ENCODE data around the gene CYRIA. TPM values are rescaled to one million over a fixed set of nuclear protein-coding genes. Genes with fewer than 3 reads are reported as not detected.

The CYRIA gene
- total and polyA plus RNA-seq, 4 donors: 1.3 to 4.3 (median 2.4) TPM

GRCh38 chr2:16630463-16630862 is 35.2 kb downstream of the CYRIA start:
- no peak for DNase-seq (ENCODE audit: low spot score)
- Histone ChIP-seq H3K36me3 (ENCODE audit: control insufficient read depth in 4 of 4, insufficient read depth in 3 of 4, low read depth in 1 of 4, low read length in 3 of 4) (no peaks in the 10 kb centered on the region), H3K4me1 (ENCODE audit: control insufficient read depth in 4 of 4, insufficient read depth in 4 of 4, low read length in 3 of 4) (peaks cover 1 to 15% (median 8%) of the 10 kb centered on the region in 4 donors), H3K9me3 (ENCODE audit: control insufficient read depth in 4 of 4, low read length in 3 of 4) (no peaks in the 10 kb centered on the region), H3K4me3 (ENCODE audit: low read depth in 1 of 3, low read length in 3 of 3) (no peak overlapping the region), H3K9ac (ENCODE audit: low read depth in 1 of 2, low read length in 2 of 2) (no peak overlapping the region), H3K27ac (ENCODE audit: low read depth in 1 of 2, low read length in 2 of 2) (no peak overlapping the region), H3K27me3 (ENCODE audit: control insufficient read depth in 4 of 4, insufficient read depth in 4 of 4, low read length in 3 of 4) (no peaks in the 10 kb centered on the region)
- TF ChIP-seq HNF4G (IDR thresholded peaks at IDR 0.05) (no peak), ZBTB33 (IDR thresholded peaks at IDR 0.05) (no peak)
- 80% methylated on average over 3 of the region's 3 CpGs for WGBS

GRCh38 chr2:16629770-16630169 is 35.9 kb downstream of the CYRIA start:
- no peak for DNase-seq (ENCODE audit: low spot score)
- 96% methylated on average over 6 of the region's 6 CpGs for WGBS

GRCh38 chr2:16629044-16629443 is 36.6 kb downstream of the CYRIA start:
- 83% methylated on average over 5 of the region's 5 CpGs for WGBS
- no peaks in the 10 kb centered on the region for H3K36me3 ChIP-seq (ENCODE audit: control insufficient read depth in 4 of 4, insufficient read depth in 3 of 4, low read depth in 1 of 4, low read length in 3 of 4)
- H3K27ac ChIP-seq (ENCODE audit: low read depth in 1 of 2, low read length in 2 of 2): no peak overlapping the region
- no peak for TF ChIP-seq RAD21 (IDR thresholded peaks at IDR 0.05)
- no peak overlapping the region for H3K4me3 ChIP-seq (ENCODE audit: low read depth in 1 of 3, low read length in 3 of 3)
- H3K4me1 ChIP-seq (ENCODE audit: control insufficient read depth in 4 of 4, insufficient read depth in 4 of 4, low read length in 3 of 4): peaks cover 3 to 21% (median 13%) of the 10 kb centered on the region in 4 donors
- no peaks in the 10 kb centered on the region for H3K27me3 ChIP-seq (ENCODE audit: control insufficient read depth in 4 of 4, insufficient read depth in 4 of 4, low read length in 3 of 4)
- H3K9ac ChIP-seq (ENCODE audit: low read depth in 1 of 2, low read length in 2 of 2): no peak overlapping the region
- DNase-seq (ENCODE audit: low spot score): no peak
- no peaks in the 10 kb centered on the region for H3K9me3 ChIP-seq (ENCODE audit: control insufficient read depth in 4 of 4, low read length in 3 of 4)

More at GRCh38 chr2:16629770-16630169, 35.9 kb downstream of the CYRIA start:
- no peak overlapping the region for H3K27ac ChIP-seq (ENCODE audit: low read depth in 1 of 2, low read length in 2 of 2)
- H3K9me3 ChIP-seq (ENCODE audit: control insufficient read depth in 4 of 4, low read length in 3 of 4): no peaks in the 10 kb centered on the region
- H3K9ac ChIP-seq (ENCODE audit: low read depth in 1 of 2, low read length in 2 of 2): no peak overlapping the region
- no peak for TF ChIP-seq HNF4A (conservative IDR thresholded peaks at IDR 0.05)
- TF ChIP-seq CTCF (IDR thresholded peaks at IDR 0.05; ENCODE audit: low read depth, low read length, missing input control): no peak
- no peak for TF ChIP-seq SP1 (IDR thresholded peaks at IDR 0.05)
- H3K27me3 ChIP-seq (ENCODE audit: control insufficient read depth in 4 of 4, insufficient read depth in 4 of 4, low read length in 3 of 4): no peaks in the 10 kb centered on the region
- peaks cover 2 to 15% (median 9%) of the 10 kb centered on the region in 4 donors for H3K4me1 ChIP-seq (ENCODE audit: control insufficient read depth in 4 of 4, insufficient read depth in 4 of 4, low read length in 3 of 4)
- no peak overlapping the region for H3K4me3 ChIP-seq (ENCODE audit: low read depth in 1 of 3, low read length in 3 of 3)
- no peaks in the 10 kb centered on the region for H3K36me3 ChIP-seq (ENCODE audit: control insufficient read depth in 4 of 4, insufficient read depth in 3 of 4, low read depth in 1 of 4, low read length in 3 of 4)

- Histone ChIP-seq H3K27ac (ENCODE audit: low read depth in 1 of 2, low read length in 2 of 2) (no peak overlapping the region), H3K4me1 (ENCODE audit: control insufficient read depth in 4 of 4, insufficient read depth in 4 of 4, low read length in 3 of 4) (peaks cover 3 to 28% (median 19%) of the 10 kb centered on the region in 4 donors), H3K36me3 (ENCODE audit: control insufficient read depth in 4 of 4, insufficient read depth in 3 of 4, low read depth in 1 of 4, low read length in 3 of 4) (no peaks in the 10 kb centered on the region), H3K9ac (ENCODE audit: low read depth in 1 of 2, low read length in 2 of 2) (no peak overlapping the region), H3K4me3 (ENCODE audit: low read depth in 1 of 3, low read length in 3 of 3) (no peak overlapping the region), H3K9me3 (ENCODE audit: control insufficient read depth in 4 of 4, low read length in 3 of 4) (no peaks in the 10 kb centered on the region), H3K27me3 (ENCODE audit: control insufficient read depth in 4 of 4, insufficient read depth in 4 of 4, low read length in 3 of 4) (no peaks in the 10 kb centered on the region)
- WGBS: 83% methylated on average over 6 of the region's 6 CpGs
- DNase-seq (ENCODE audit: low spot score): no peak
- TF ChIP-seq HNF4A (conservative IDR thresholded peaks at IDR 0.05): no peak
- no peak for TF ChIP-seq ATF3 (IDR thresholded peaks at IDR 0.05)
- no peak for TF ChIP-seq RAD21 (IDR thresholded peaks at IDR 0.05)
- no peak for TF ChIP-seq ZBTB33 (IDR thresholded peaks at IDR 0.05)
- no peak for TF ChIP-seq HNF4G (IDR thresholded peaks at IDR 0.05)
- TF ChIP-seq CTCF (IDR thresholded peaks at IDR 0.05; ENCODE audit: low read depth, low read length, missing input control): no peak
- TF ChIP-seq TAF1 (conservative IDR thresholded peaks at IDR 0.05): no peak
- TF ChIP-seq JUND (IDR thresholded peaks at IDR 0.05): no peak
- TF ChIP-seq NR2F2 (IDR thresholded peaks at IDR 0.05): no peak
- TF ChIP-seq EGR1 (IDR thresholded peaks at IDR 0.05; ENCODE audit: low read depth in 2 of 2): no peak
- no peak for TF ChIP-seq SP1 (IDR thresholded peaks at IDR 0.05)
- no peak for TF ChIP-seq GABPA (IDR thresholded peaks at IDR 0.05 in 1 of 2, conservative IDR thresholded peaks at IDR 0.05 in 1 of 2)
- no peak for TF ChIP-seq YY1 (IDR thresholded peaks at IDR 0.05)
- no peak for TF ChIP-seq MAX (IDR thresholded peaks at IDR 0.05)
Measured at GRCh38 chr2:16628314-16628713, 37.3 kb downstream of the CYRIA start.

Measured in liver (tissue), 9 donors.